HAP-1 (cell line): ENCODE data around the gene ADM.

ENCODE experiments used
- DNase-seq, 2 experiments: peaks; one replicate each; pipeline ENCODE4 v3.0.0-alpha.2; 2016 to 2020; ENCODE audit warnings: low spot score in 2 of 2
- H3K27me3 ChIP-seq: fragments of 250-450 bp; sonication (Bioruptor Pico); 2 replicates; pipeline ENCODE4 v1.5.1; 2020; ENCODE audit warnings: low read depth, mild to moderate bottlenecking, moderate library complexity
- H3K36me3 ChIP-seq: fragments of 250-450 bp; sonication (Bioruptor Pico); replicated peaks from 2 replicates; pipeline ENCODE4 v1.5.1; 2020; ENCODE audit warnings: mild to moderate bottlenecking
- H3K4me1 ChIP-seq: fragments of 250-450 bp; sonication (Bioruptor Pico); 2 replicates; pipeline ENCODE4 v1.5.1; 2020; ENCODE audit warnings: mild to moderate bottlenecking
- H3K4me3 ChIP-seq: fragments of 250-450 bp; sonication (Bioruptor Pico); 2 replicates; pipeline ENCODE4 v1.5.1; 2020; ENCODE audit warnings: mild to moderate bottlenecking, moderate library complexity
- H3K9me3 ChIP-seq: fragments of 250-450 bp; sonication (Bioruptor Pico); 2 replicates; pipeline ENCODE4 v1.5.1; 2020; ENCODE audit warnings: mild to moderate bottlenecking, moderate library complexity
- in situ Hi-C: fragments of 300-500 bp; cut with MboI; formaldehyde crosslinking; loops from 3 replicates; pipeline ENCODE4 v1.14.3; 2020; ENCODE audit warnings: low sequenced_read_pairs, inconsistent platforms, mixed read lengths

The ADM gene

GRCh38 chr11:10295064-10295901, 9.6 kb upstream of the ADM start:
- H3K9me3 ChIP-seq: no peaks in the 10 kb centered on the region
- H3K36me3 ChIP-seq: peaks cover 5% of the 10 kb centered on the region
- peak overlapping the region; percentile 56 for H3K4me3 ChIP-seq
- in situ Hi-C loops: loop anchor here (10.0 kb wide), 1 partner anchor 90 kb away; no protein-coding TSS in a partner anchor
- no peak for DNase-seq
- H3K4me1 ChIP-seq: peaks cover 28% of the 10 kb centered on the region
- H3K27me3 ChIP-seq: no peaks in the 10 kb centered on the region

- in situ Hi-C loops: loop anchor here (10.0 kb wide), 1 partner anchor 94 kb away; no protein-coding TSS in a partner anchor
- Histone ChIP-seq H3K27me3 (no peaks in the 10 kb centered on the region), H3K9me3 (no peaks in the 10 kb centered on the region), H3K4me3 (no peak overlapping the region), H3K4me1 (peaks cover 20% of the 10 kb centered on the region), H3K36me3 (peaks cover 5% of the 10 kb centered on the region)
- no peak for DNase-seq
These were observed 6.5 kb upstream of the ADM start for GRCh38 chr11:10298342-10298741.

- DNase-seq: no peak
- H3K9me3 ChIP-seq: no peaks in the 10 kb centered on the region
- H3K4me1 ChIP-seq: peaks cover 11% of the 10 kb centered on the region
- no peaks in the 10 kb centered on the region for H3K27me3 ChIP-seq
- peak overlapping the region; percentile 67 for H3K4me3 ChIP-seq
- H3K36me3 ChIP-seq: peaks cover 14% of the 10 kb centered on the region
- in situ Hi-C loops: loop anchor here (10.0 to 25.0 kb wide), 4 partner anchors 315 to 690 kb away; no protein-coding TSS in a partner anchor
These were observed 3.1 kb upstream of the ADM start for GRCh38 chr11:10301656-10302358.

- Histone ChIP-seq H3K36me3 (peaks cover 14% of the 10 kb centered on the region), H3K4me1 (peaks cover 11% of the 10 kb centered on the region), H3K27me3 (no peaks in the 10 kb centered on the region), H3K4me3 (peak overlapping the region; percentile 67), H3K9me3 (no peaks in the 10 kb centered on the region)
- no peak for DNase-seq
- in situ Hi-C loops: loop anchor here (10.0 to 25.0 kb wide), 4 partner anchors 315 to 690 kb away; no protein-coding TSS in a partner anchor
These were observed 2.5 kb upstream of the ADM start for GRCh38 chr11:10302359-10302743.

GRCh38 chr11:10302744-10303557, 1.9 kb upstream of the ADM start:
- in situ Hi-C loops: loop anchor here (10.0 to 25.0 kb wide), 4 partner anchors 316 to 691 kb away; no protein-coding TSS in a partner anchor
- H3K27me3 ChIP-seq: no peaks in the 10 kb centered on the region
- no peaks in the 10 kb centered on the region for H3K9me3 ChIP-seq
- peak overlapping the region; percentile 67 for H3K4me3 ChIP-seq
- H3K36me3 ChIP-seq: peaks cover 14% of the 10 kb centered on the region
- DNase-seq: peak; percentile 51 to 79
- peaks cover 11% of the 10 kb centered on the region for H3K4me1 ChIP-seq

GRCh38 chr11:10303558-10304363, 1.1 kb upstream of the ADM start:
- no peaks in the 10 kb centered on the region for H3K9me3 ChIP-seq
- in situ Hi-C loops: loop anchor here (10.0 to 25.0 kb wide), 4 partner anchors 316 to 691 kb away; no protein-coding TSS in a partner anchor
- H3K4me3 ChIP-seq: peak overlapping the region; percentile 67
- H3K4me1 ChIP-seq: peaks cover 15% of the 10 kb centered on the region
- no peaks in the 10 kb centered on the region for H3K27me3 ChIP-seq
- peak; percentile 72 to 94 for DNase-seq
- peaks cover 14% of the 10 kb centered on the region for H3K36me3 ChIP-seq

GRCh38 chr11:10305262-10305963, 540 bp downstream of the ADM start:
- Histone ChIP-seq H3K4me1 (peaks cover 15% of the 10 kb centered on the region), H3K27me3 (no peaks in the 10 kb centered on the region), H3K9me3 (no peaks in the 10 kb centered on the region), H3K36me3 (peaks cover 9% of the 10 kb centered on the region), H3K4me3 (peak overlapping the region; percentile 67)
- peak in 1 of 2 experiments; percentile 68 for DNase-seq
- in situ Hi-C loops: loop anchor here (10.0 to 25.0 kb wide), 4 partner anchors 318 to 693 kb away; no protein-coding TSS in a partner anchor

- no peaks in the 10 kb centered on the region for H3K9me3 ChIP-seq
- peaks cover 15% of the 10 kb centered on the region for H3K4me1 ChIP-seq
- in situ Hi-C loops: loop anchor here (10.0 to 25.0 kb wide), 4 partner anchors 319 to 694 kb away; no protein-coding TSS in a partner anchor
- no peaks in the 10 kb centered on the region for H3K27me3 ChIP-seq
- peaks cover 9% of the 10 kb centered on the region for H3K36me3 ChIP-seq
- H3K4me3 ChIP-seq: peak overlapping the region; percentile 67
- peak in 1 of 2 experiments; percentile 57 for DNase-seq
These were observed 1.4 kb downstream of the ADM start for GRCh38 chr11:10305964-10306918.

GRCh38 chr11:10307022-10307399, 2.1 kb downstream of the ADM start:
- peak in 1 of 2 experiments; percentile 45 for DNase-seq
- Histone ChIP-seq H3K4me3 (peak overlapping the region; percentile 67), H3K9me3 (no peaks in the 10 kb centered on the region), H3K36me3 (peaks cover 9% of the 10 kb centered on the region), H3K27me3 (no peaks in the 10 kb centered on the region), H3K4me1 (peaks cover 8% of the 10 kb centered on the region)
- in situ Hi-C loops: loop anchor here (10.0 to 25.0 kb wide), 4 partner anchors 320 to 695 kb away; no protein-coding TSS in a partner anchor

GRCh38 chr11:10307400-10308200, 2.7 kb downstream of the ADM start:
- Histone ChIP-seq H3K4me1 (peaks cover 3% of the 10 kb centered on the region), H3K27me3 (no peaks in the 10 kb centered on the region), H3K9me3 (no peaks in the 10 kb centered on the region), H3K4me3 (peak overlapping the region; percentile 67), H3K36me3 (peaks cover 9% of the 10 kb centered on the region)
- DNase-seq: peak; percentile 75 to 87
- in situ Hi-C loops: loop anchor here (10.0 to 25.0 kb wide), 4 partner anchors 320 to 695 kb away; no protein-coding TSS in a partner anchor
